ENCODE data around the gene FXYD2.

DNA sequence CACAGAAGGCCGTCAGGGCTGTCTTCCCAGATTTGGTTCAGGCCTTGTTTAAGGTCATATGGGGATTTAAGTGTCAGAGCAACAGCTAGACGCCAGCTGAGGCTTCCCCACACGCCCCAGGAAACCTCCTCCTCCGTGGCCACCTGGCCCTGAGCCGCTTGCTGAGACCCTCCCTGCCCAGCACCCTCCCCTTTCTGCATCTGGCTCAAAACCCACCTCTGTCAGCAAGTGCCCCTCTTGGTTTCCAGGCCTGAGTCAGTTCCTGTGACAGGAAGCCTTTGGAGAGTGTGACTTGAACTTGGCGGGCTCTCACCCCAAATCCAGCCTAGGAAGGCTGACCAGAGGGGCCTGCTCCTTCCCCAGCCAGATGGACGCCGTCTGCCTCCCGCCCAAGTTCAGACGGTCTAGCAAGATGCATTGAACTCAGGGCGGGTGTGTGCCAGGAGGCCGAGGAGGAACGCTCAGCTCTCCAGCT is 561 bp downstream of the FXYD2 start:
- TF ChIP-seq POLR2A (IDR thresholded peaks at IDR 0.05; ENCODE audit: low read depth, low read length) (no peak), ZBED1 (IDR thresholded peaks at IDR 0.05; ENCODE audit: borderline replicate concordance) (no peak), RAD21 (IDR thresholded peaks at IDR 0.05; ENCODE audit: insufficient read depth, low read depth, low read length) (no peak), POLR2AphosphoS5 (IDR thresholded peaks at IDR 0.05; ENCODE audit: low read length) (no peak)
- TF ChIP-seq, protein P1, sequence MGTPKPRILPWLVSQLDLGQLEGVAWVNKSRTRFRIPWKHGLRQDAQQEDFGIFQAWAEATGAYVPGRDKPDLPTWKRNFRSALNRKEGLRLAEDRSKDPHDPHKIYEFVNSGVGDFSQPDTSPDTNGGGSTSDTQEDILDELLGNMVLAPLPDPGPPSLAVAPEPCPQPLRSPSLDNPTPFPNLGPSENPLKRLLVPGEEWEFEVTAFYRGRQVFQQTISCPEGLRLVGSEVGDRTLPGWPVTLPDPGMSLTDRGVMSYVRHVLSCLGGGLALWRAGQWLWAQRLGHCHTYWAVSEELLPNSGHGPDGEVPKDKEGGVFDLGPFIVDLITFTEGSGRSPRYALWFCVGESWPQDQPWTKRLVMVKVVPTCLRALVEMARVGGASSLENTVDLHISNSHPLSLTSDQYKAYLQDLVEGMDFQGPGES (IDR thresholded peaks at IDR 0.05) = no peak
- TF ChIP-seq, protein P2, sequence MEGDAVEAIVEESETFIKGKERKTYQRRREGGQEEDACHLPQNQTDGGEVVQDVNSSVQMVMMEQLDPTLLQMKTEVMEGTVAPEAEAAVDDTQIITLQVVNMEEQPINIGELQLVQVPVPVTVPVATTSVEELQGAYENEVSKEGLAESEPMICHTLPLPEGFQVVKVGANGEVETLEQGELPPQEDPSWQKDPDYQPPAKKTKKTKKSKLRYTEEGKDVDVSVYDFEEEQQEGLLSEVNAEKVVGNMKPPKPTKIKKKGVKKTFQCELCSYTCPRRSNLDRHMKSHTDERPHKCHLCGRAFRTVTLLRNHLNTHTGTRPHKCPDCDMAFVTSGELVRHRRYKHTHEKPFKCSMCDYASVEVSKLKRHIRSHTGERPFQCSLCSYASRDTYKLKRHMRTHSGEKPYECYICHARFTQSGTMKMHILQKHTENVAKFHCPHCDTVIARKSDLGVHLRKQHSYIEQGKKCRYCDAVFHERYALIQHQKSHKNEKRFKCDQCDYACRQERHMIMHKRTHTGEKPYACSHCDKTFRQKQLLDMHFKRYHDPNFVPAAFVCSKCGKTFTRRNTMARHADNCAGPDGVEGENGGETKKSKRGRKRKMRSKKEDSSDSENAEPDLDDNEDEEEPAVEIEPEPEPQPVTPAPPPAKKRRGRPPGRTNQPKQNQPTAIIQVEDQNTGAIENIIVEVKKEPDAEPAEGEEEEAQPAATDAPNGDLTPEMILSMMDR (IDR thresholded peaks at IDR 0.05 in 2 of 3, conservative IDR thresholded peaks at IDR 0.05 in 1 of 3; ENCODE audit: control insufficient read depth in 2 of 3, extremely low read depth in 1 of 3, insufficient read depth in 1 of 3, low read depth in 3 of 3, low read length in 3 of 3) = no peak
